ENCODE results near the gene OSGIN1. TPM values are rescaled to one million over a fixed set of nuclear protein-coding genes. Genes with fewer than 3 reads are reported as not detected.

OSGIN1 gene
- total and polyA plus RNA-seq, 2 of the 8 experiments (the other 6 are each of a cell fraction or from before 2014, with no cell fraction given): 0.58 to 0.76 TPM

- no peak for TF ChIP-seq GTF2F1 (IDR thresholded peaks at IDR 0.05; ENCODE audit: borderline replicate concordance, low read depth, low read length)
- TF ChIP-seq RAD21 (IDR thresholded peaks at IDR 0.05 in 1 of 2, conservative IDR thresholded peaks at IDR 0.05 in 1 of 2; ENCODE audit: low read depth in 2 of 2, low read length in 2 of 2): no peak
- TF ChIP-seq SP4 (IDR thresholded peaks at IDR 0.05; ENCODE audit: low read length): no peak
Observed at GRCh38 chr16:83948914-83949723, 3.9 kb upstream of the OSGIN1 start (continued).

Measured in H1 (cell line).